Measurements from ENCODE around the gene GJD2.

GJD2 gene

DNA sequence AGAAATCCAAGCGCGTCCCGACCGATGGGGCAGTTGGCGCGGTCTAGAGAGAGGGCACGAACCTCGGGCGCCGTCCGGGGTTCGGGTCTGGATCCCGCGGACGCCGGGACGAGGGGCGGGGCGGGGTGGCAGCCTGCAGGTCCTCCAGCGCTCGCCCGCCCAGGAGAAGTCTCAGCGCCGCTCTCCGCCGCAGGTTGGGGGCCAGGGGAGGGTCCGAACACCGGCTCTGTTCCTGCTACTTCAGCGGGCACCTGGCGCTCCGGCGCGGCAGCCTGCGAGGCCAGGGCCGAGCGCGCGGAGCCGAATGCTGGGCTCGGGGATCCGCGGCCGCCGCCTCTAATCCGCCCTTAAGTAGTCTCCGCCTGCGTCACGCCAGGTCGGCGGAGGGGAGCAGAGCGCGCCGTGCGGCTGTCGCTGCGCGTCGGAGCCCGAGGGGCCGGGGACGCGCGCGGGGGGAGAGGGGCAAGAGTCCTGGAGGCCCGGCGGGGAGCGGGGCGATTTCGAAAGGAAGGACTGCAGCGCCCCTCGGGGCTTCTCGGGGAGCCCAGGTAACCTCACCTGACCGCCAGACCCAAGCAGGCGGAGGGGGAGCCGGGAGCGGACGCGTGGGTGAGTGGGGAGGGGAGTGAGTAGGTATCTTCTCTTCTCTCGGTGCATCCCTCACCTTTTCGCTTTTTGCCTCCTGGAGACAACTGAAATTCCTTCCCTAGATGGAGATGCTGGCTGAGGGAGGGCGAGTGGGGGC lies at the start of gene GJD2:
TSS of gene GJD2 (minus strand) at position 325 of the 745 bp plus-strand sequence. CDS start 510 bp downstream, outside the sequence.
- DNase-seq (ENCODE audit: low read depth) = no peak

DNA sequence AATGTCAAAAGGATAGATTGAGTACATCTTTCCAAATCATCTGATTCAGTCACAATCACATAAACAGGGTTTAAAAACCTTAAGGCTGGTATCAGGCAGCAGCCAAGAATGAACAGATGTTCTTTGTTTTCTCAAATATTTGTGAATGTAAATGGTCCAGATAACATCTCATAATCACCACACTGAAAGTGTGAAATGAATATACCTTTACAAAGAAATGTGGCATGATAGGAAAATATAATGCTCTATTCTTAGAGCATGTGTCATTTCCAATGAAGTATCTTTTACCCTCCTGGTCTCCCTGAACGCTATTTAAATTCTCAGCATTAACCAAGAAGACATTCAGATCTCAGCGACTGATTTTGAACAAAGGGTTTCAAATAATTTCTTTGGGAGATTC lies 49.3 kb upstream of the GJD2 start:
- no peak for DNase-seq (ENCODE audit: low read depth)

DNA sequence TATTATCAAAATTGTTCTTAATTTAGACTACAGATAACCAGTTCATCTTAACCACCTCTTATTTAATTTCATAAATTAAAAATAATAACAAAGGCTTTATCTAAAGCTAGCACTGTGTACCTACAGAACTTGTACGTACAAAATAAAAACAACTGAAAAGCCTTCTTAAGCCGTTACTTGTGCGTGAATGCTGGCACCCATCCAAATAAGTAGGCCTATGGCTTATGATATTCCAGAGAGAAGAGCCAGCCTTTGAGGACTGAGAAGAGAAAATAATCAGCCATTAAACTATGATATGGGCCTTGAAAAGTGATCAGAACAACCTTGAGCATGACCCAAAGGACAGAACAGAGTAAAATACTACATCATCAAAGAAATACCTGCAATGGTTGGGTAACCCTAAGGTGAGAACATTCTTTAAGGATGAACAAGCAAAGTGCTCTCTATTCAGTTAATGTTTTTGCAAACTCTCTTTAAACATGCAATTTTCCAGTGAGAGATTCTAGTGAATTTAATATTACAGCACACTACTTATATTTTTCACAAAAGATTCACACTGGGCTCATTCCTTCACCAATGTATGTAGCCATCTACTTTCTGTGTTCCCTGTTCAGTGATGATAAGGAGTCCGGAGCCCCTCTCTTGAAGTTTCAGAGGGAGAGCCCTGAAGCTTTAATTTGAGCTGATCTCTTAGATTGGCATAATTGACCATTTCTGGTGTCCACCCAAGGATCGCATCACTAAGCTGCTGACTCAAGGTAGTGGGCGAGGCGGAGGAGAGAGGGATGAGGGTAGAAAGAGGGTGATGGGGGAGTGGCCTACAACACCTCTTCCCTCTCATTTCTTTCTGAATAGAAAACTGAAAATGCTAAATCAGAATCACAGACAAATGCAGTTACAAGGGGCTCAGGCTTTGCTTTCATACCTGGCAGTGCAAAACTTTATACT lies 48.3 kb upstream of the GJD2 start:
- no peak for DNase-seq (ENCODE audit: low read depth)

DNA sequence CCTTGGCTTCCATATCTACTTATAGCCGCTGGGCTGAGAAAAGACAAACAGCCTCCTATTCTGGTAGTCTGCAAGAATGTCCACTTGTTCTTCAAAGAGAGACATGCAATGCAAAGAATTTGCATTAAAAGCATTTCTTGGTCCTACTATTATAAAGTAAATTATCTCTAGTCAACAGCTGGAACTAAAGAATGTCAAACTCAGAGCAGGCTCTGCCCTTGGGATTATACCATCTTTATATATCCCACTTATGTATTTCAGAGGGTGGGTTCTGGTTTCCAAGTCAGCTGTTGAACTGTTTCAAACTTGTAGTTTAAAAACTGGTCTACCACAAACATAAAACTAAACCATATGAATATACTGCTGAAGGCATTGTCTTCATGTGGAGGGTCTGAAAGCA lies 47.6 kb upstream of the GJD2 start:
- DNase-seq (ENCODE audit: low read depth) = no peak

DNA sequence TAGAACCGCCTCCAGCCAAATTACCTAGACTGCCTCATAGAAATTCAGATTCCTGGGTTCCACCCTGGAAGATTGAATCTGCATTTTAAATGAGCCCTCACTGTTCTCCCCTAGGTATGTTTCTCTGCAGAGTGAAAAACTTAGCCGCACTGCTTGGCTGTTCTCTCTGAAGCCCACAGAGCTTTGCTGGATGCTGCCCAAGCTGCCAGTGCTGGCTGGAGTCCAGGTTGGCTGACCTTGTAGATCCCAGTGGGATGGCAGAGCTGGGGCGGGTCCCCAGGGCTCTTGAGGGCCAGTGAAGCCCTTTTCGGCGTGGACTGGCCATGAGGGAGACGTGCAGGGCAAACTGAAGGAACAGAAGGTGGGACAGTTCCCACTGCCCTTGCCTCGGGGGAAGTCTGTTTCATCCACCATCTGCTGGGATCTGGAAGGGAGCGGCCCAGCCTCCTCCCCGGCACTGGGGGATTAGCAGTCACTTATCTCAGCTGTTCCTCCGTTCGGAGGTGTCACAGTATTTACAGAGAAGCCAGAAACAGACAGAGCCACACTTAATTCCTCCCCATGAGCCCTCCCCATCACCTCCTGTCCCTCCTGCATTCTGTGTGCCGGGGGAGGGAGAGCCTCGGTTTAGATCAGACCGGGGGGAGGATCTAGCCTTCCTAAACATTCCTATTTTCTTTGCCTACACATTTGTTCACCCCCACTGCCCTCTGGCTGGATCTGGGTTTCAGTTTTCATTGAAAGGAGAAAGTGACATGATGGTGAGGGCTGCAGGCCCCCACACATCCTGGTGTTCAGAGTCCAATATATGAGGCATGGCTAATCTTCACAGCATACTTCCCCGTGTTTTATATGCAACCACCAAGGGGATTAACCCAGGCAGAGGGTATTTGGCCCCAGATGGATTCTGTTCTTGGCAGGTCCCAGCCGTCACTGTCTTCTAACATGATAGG lies 44.6 kb upstream of the GJD2 start:
- no peak for DNase-seq (ENCODE audit: low read depth)

DNA sequence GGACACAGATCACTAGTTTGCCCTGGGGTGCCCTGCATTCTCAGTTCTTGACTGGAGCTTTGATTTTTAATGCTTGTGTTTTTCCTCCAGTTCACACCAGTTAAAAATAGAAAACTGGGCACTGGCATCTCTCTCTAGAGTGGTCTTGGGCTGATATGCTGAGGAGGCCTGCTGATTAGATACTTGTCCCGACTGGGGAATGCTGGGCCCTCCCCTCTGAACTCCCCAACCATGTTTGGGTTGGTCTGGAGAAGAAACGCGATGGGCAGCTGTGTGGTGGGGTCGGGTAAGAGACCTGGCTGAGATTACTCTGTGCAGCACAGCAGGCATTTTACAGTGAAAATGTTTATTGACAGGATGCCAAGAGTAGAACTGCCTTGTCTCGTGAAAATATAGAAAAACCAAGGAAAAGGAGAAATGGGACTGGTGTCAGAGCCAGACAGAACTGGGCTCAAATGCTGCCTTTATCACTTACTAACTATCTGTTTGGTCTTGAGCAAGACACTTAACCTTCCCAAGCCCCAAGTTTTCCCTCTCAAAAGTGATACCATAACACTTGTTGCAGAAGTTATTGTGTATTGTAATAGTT lies 42.1 kb upstream of the GJD2 start:
- no peak for DNase-seq (ENCODE audit: low read depth)

DNA sequence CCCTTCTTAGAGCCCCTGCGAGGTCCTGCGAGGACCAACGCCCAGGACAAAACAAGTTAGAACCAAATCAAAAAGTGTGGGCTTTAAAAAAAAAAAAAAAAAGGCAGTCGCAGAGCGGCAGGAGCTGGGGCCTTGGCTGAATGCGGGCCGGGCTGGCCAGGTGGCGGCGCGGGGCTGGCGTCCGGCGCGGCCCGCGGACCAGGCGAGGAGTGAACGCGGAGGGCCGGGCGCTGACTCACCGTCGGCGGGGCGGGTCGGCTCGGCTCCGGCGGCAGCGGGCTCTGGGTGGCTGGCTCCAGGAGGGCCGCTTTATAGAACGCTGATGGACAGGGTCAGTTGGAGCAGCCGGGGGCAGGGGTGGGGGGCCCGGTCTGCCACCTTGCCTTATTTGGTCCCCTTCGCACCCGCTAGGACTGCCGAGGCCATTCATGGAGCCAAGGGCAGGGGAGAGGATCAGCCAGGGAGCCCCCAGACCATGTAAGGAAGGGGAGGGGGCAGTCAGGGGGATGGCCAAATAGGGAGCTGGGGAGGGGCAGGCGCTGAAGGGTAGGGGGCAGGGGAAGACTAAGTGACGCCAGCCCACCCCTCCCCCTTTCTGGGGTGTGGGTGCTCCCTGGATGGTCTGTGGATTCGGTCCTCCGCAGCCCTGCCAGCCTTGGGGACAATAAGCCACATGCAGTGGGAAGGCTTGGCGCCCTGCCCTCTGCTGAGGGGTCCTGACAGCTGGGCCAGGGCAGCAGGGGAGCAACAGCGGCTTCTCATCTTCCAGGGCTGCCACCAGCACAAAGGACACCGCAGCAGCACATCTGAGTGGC lies 40.7 kb upstream of the GJD2 start, which contains the start of gene ACTC1:
TSS of gene ACTC1 (minus strand) at position 283 of the 815 bp plus-strand sequence. CDS start 741 bp downstream, outside the sequence.
- no peak for DNase-seq (ENCODE audit: low read depth)

DNA sequence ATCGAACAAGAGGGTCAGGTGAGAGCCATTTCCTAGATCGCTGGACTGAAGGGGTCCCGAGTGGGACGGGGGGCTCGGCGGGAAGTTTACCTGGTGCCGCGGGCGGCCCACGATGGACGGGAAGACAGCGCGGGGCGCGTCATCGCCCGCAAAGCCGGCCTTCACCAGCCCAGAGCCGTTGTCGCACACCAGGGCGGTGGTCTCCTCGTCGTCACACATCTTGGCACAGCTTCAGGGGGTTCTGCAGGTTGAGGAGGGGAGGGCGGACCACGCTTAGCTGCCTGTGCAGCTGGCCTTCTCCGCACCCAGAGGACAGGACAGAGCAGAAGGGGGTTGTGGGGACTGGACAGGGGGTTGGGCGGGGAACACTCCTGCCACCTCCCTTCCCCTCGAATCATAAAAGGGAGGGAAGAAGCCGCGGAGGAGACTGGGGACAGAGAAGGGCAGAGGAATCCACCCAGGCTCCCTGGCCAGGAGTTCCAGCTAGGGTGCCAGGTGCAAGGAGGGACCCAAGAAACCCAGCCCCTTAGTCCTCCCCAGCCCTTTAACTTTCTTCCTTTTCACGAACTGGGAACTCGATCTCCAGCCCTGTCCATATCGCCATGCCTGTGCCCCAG lies 39.9 kb upstream of the GJD2 start:
- no peak for DNase-seq (ENCODE audit: low read depth)

DNA sequence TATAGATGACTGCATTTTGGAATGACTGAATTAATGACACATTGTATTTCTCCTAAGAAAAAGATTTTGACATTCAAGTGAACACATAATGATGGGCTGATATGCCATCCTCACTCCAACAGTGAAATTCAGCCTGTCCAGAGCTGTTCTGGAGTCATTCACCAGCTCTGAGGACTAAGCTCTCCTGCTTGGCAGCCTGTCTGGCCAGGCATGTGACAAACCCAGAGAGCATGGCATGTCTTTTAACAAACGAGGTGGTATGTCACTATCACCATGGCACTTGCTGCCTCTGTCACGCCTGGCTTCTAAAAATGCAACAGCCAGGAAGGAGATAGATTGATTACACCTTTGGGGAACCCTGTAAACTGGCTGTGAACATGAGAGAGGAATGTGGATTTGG lies 39.1 kb upstream of the GJD2 start:
- no peak for DNase-seq (ENCODE audit: low read depth)

DNA sequence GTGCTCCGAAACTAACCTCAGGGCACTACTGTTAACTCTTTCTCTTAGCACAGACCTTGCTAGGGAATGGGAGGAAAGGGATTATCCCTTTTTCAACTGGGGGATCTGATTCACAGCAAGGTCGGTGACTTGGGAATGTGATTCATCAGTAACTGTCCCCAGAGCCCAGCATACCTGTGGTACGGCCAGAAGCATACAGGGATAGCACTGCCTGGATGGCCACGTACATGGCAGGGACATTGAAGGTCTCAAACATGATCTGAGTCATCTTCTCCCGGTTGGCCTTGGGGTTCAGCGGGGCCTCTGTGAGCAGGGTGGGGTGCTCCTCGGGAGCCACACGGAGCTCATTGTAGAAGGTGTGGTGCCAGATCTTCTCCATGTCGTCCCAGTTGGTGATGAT lies 38.3 kb upstream of the GJD2 start:
- DNase-seq (ENCODE audit: low read depth) = no peak

DNA sequence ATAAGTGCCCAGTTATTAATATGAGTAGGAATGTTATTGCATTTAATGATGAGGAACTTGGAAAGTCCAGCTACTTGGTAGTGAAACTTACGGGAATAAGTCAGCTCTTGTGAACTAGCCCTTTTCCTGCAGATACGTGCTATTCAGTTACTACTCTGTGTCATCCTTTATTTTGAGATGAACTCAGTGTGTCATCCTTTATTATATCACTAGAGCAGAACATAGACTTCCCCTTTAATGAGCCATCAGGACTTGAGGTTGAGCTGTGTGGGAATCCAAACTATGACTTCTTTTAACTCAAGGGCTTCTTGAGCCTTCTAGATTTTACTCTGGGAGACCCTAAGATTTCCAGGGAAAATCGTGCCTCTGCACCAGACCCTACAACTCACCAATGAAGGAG lies 36.9 kb upstream of the GJD2 start:
- no peak for DNase-seq (ENCODE audit: low read depth)

DNA sequence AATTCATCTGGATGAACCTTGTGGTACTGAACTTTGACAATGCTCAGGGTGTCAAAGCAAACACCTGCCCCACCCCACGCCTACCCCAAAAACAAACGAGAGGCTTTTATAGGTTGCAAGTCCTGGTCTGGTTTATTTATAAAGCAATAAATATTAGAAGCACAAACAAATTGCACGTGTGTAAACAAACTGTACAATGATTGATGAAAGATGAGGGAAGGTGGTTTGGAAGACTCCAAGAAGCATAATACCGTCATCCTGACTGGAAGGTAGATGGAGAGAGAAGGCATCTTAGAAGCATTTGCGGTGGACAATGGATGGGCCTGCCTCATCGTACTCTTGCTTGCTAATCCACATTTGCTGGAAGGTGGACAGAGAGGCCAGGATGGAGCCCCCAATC lies 35.3 kb upstream of the GJD2 start:
- no peak for DNase-seq (ENCODE audit: low read depth)

DNA sequence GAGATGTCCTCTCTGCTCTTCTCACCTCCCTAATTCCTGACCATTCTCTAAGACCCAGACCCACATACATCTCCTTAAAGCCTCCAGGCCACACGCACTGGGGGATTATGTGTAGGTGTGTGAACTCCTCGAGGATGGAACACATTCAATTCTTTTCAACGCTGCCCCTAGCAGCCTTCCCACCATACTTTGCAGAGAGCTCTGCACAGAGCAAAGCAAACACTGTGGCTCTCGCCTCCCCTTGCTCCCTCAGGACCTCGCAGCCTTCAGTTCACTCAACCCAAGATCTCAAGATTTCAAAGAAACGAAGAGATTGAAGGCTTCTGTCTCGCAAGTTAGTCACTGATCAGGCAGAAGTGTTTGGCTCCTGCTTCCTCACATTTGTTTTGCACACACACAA lies 34.5 kb upstream of the GJD2 start:
- no peak for DNase-seq (ENCODE audit: low read depth)

DNA sequence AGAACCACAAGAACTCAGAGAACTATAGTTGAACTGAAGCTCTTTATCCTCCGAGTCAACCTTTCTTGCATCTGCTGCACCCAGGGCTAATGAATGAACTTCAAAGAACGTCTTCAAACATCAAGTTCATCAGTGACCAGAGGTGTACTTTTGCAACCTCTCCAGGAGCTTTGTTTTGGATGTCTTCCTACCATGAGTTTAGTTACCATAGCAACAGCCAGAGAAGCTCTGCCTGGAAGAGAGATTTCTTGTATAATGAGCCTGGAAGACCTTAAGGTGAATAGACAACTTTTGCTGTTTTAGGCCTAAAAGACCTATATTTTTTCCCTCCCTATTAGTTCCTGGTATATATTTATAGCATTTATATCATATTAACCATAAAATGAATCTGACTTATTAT lies 31.4 kb upstream of the GJD2 start:
- DNase-seq (ENCODE audit: low read depth) = no peak

DNA sequence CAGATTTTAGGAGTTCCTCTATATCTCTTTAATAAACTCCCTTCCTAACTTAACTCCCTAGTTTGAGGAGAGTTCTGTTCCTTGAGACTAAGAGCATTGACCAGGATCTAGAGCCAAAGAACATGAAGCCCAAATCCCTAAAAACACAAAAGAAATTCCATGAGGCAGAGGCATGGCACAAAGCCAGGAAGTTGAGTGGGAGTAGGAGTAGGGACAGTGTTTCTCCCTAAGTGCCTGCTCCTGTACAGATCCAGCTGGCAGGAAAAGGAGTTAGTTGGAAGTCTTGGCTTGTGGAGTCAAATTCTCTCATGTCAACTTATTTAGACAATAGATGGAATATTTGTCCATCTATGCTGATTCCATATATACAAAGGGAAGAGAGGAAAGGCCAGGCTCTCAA lies 29.2 kb upstream of the GJD2 start:
- DNase-seq (ENCODE audit: low read depth) = no peak

DNA sequence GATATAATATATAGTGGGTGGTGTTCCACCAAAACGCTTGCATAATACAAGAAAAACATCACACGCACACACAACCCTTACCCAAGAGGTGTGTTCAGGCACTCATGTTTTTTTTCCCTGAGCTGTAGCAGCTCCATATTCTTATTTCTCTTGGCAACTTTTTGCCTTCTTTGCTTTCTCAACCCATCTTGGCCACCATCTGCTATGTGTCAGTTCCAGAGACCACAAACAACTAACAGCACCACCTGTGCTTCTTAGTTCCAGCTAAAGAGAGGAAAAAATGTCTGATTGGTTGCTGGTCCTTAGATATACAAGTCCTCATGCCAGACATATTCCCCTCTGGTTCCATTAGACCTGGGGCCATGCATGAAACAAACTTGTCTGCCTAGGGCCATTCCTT lies 28.6 kb upstream of the GJD2 start:
- no peak for DNase-seq (ENCODE audit: low read depth)

DNA sequence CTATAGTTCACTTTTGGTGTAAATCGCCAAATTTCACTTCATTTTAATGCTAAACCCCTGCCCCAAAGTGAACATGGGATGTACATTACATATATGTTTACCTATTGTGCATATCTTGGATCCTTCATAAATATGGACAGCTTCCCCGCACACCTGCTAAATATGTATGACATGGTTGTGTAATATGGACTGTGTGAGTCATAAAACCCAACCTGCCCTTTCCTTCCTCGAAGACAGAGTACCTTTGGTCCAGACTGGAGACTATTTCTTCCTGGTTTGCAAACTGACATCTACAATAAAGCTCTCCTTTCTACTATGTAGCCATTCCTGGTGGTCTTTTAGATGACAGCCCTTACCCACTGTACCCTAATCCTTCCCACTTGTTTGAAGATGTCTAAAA lies 28.1 kb upstream of the GJD2 start:
- no peak for DNase-seq (ENCODE audit: low read depth)

DNA sequence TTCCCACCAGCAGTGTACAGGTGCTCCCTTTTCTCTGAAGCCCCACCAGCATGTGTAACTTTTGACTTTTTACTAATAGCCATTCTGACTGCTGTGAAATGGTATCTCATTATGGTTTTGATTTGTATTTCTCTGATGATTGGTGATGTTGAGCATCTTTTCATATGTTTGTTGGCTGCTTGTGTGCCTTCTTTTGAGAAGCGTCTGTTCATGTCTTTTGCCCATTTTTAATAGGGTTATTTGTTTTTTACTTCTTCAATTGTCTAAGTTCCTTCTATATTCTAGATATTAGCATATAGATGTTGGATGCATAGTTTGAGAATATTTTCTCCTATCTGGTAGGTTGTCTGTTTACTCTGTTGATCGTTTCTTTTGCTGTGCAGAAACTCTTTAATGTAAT lies 25.9 kb upstream of the GJD2 start:
- DNase-seq (ENCODE audit: low read depth) = no peak

DNA sequence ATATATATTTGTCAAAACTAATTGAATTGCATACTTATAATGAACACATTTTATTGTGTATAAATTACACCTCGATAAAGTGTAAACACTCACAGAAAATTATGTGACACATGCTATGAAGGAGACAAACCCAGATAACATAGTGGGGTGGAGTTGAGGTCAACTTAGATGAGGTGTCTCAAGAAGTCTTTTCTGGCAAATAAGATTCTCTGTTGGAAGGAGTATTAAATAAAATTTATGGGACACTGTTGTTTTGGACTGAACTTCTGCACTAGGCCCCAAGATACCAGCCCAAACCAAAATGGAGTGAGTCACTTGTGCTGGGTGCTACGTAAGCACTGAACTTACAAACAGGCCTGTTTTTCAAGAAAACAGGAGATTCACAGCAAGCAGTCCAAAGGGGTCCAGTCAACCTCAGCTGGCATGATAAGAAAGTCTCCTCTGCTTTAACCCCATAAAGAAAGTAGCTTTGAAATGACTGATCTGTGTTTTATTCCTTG lies 21.9 kb upstream of the GJD2 start:
- DNase-seq (ENCODE audit: low read depth) = no peak

DNA sequence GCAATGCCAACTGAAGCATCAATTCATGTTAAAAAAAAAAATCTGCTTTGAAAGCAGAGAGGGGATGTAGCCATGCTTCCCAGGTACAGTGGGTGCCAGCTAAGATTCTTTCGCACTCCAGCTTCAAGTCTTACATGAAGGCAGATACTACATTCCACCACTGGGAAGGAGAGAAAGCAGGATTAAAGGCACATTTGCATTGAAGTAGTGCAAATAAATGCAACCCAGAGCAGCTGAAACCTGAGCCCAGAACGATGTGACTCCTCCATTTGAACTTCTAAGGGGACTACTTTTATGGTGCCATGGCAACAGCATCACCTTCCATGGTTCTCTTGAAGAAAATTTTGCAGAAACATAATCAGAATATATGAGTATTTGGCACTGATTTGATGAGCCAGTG lies 19.1 kb upstream of the GJD2 start:
- no peak for DNase-seq (ENCODE audit: low read depth)

Data from activated gamma-delta T cell treated with anti-CD3 and anti-CD28 coated beads, Interleukin-2, amount 50 U/mL, for 16 hours (primary cell).